Lung (tissue), 16 donors: Measurements from ENCODE around the gene GTF2I. TPM values are rescaled to one million over a fixed set of nuclear protein-coding genes. Genes with fewer than 3 reads are reported as not detected.

ENCODE experiments used
- ATAC-seq: fragments of 200-7000 bp; cut with Tn5 transposase; one replicate; pipeline ENCODE4 v1.9.1; 2020; ENCODE audit warnings: moderate number of reproducible peaks; ENCODE audit not compliant: insufficient read depth, low FRiP score
- DNase-seq, 3 donors: peaks; one replicate each; pipeline ENCODE4 v3.0.0-alpha.2; 2013 to 2017
- H3K27ac ChIP-seq, 2 donors: one replicate each; pipeline ENCODE4 v1.5.1; 2013; ENCODE audit warnings: mild to moderate bottlenecking in 2 of 2, moderate library complexity in 2 of 2, control low read depth in 1 of 2, inconsistent platforms in 1 of 2, low read depth in 1 of 2, low read length in 1 of 2
- H3K27me3 ChIP-seq, 3 donors: one replicate each; pipeline ENCODE4 v1.5.1; 2013; ENCODE audit warnings: low read length in 2 of 3; ENCODE audit not compliant: control insufficient read depth in 3 of 3, insufficient read depth in 3 of 3
- H3K36me3 ChIP-seq, 4 donors: one replicate each; pipeline ENCODE4 v1.5.1; 2013; ENCODE audit warnings: low read length in 4 of 4, mild to moderate bottlenecking in 1 of 4, moderate library complexity in 1 of 4; ENCODE audit not compliant: control insufficient read depth in 4 of 4, insufficient read depth in 4 of 4
- H3K4me1 ChIP-seq, 5 donors: one replicate each; pipeline ENCODE4 v1.5.1; 2013; ENCODE audit warnings: low read length in 5 of 5, mild to moderate bottlenecking in 2 of 5, moderate library complexity in 1 of 5; ENCODE audit not compliant: control insufficient read depth in 5 of 5, insufficient read depth in 5 of 5
- H3K4me3 ChIP-seq: one replicate; pipeline ENCODE4 v1.5.1; 2013; ENCODE audit warnings: mild to moderate bottlenecking, control low read depth, moderate library complexity
- H3K9ac ChIP-seq, 2 donors: one replicate each; pipeline ENCODE4 v1.5.1; 2013; ENCODE audit warnings: low read length in 2 of 2, control low read depth in 1 of 2; ENCODE audit not compliant: insufficient read depth in 1 of 2
- H3K9me3 ChIP-seq, 4 donors: one replicate each; pipeline ENCODE4 v1.5.1; 2013; ENCODE audit warnings: low read length in 3 of 4, mild to moderate bottlenecking in 1 of 4, moderate library complexity in 1 of 4; ENCODE audit not compliant: control insufficient read depth in 4 of 4, insufficient read depth in 3 of 4
- CTCF ChIP-seq: IDR thresholded peaks from 2 replicates; pipeline ENCODE4 v1.5.1; 2012; ENCODE audit warnings: mild to moderate bottlenecking; ENCODE audit errors: control extremely low read depth, extremely low read depth
- WGBS, 2 donors: extraction: QIAGEN DNeasy Blood & Tissue Kit; methylation state at CpG; one replicate each; pipeline ENCODE4 v1.1.7; 2013; 5-methylcytosine and 5-hydroxymethylcytosine counted together
- long read RNA-seq, 5 donors: transcript quantifications; one replicate each; lab custom pipeline, GENCODE V29; 2026
- polyA plus RNA-seq, 2 donors: library from polyadenylated mRNA; stranded (reverse); fragments of 200-250 nt; gene quantifications; one replicate each; pipeline ENCODE4 v1.2.1, GENCODE V29; 2013
- total RNA-seq, 2 donors: library from RNA; depleted of rRNA in 1 of 2; stranded (reverse); fragments of >200 nt in 1 of 2; gene quantifications; one replicate each; pipeline ENCODE4 v1.2.1, GENCODE V29; 2014 to 2021
- donor health status: control.
- donor health status: control.
- donor health status: Bipolar disorder and iron deficiency.
- donor health status: healthy.
- donor health status: DM: yes; HTN: yes; CAD: no.

Gene GTF2I
- total RNA-seq (100 to 1,000 TPM; 224 to 353 TPM), polyA plus RNA-seq (10 to 100 TPM; 27.7 to 53.3 TPM)
- long read RNA-seq, donor 1, full-length matches to known transcripts = 34 of 40 reads
- long read RNA-seq, donor 1, partial matches to known transcripts = 6 of 40 reads
- long read RNA-seq, donor 1, other reads (novel, unspliced or antisense) = 0 of 40 reads
- long read RNA-seq, donor 2, full-length matches to known transcripts = 11 of 55 reads
- long read RNA-seq, donor 2, partial matches to known transcripts = 44 of 55 reads
- long read RNA-seq, donor 2, other reads (novel, unspliced or antisense) = 0 of 55 reads
- long read RNA-seq, donor 3, full-length matches to known transcripts = 15 of 15 reads
- long read RNA-seq, donor 3, partial matches to known transcripts = 0 of 15 reads
- long read RNA-seq, donor 3, other reads (novel, unspliced or antisense) = 0 of 15 reads
- long read RNA-seq, donor 4, transcript GTF2I-203 (10 exons, 979 nt) = major isoform, 7 of 35 reads
- long read RNA-seq, donor 4, partial matches to known transcripts = 26 of 35 reads
- long read RNA-seq, donor 4, other reads (novel, unspliced or antisense) = 0 of 35 reads
- long read RNA-seq, donor 5, full-length matches to known transcripts = 29 of 101 reads
- long read RNA-seq, donor 5, partial matches to known transcripts = 72 of 101 reads
- long read RNA-seq, donor 5, other reads (novel, unspliced or antisense) = 0 of 101 reads

- 1% methylated on average over 34 to 56 of the region's 56 CpGs for WGBS, 2 donors
- peak; percentile 0 for ATAC-seq
- peak within 1 kb of the TSS; percentile 99 to 100 for H3K27ac ChIP-seq
- peaks cover 8 to 47% (median 17%) of the 10 kb centered on the region in 5 donors for H3K4me1 ChIP-seq
- H3K9me3 ChIP-seq = no peaks in the 10 kb centered on the region
- no peak for TF ChIP-seq CTCF
- DNase-seq = no peak
- H3K36me3 ChIP-seq = peaks cover 0 to 4% (median 0%) of the 10 kb centered on the region in 4 donors
- H3K9ac ChIP-seq = peak within 1 kb of the TSS; percentile 68 to 85
- H3K27me3 ChIP-seq = no peaks in the 10 kb centered on the region
- H3K4me3 ChIP-seq = peak within 1 kb of the TSS; percentile 92
Observed at GRCh38 chr7:74657692-74658177, at the start of gene GTF2I. TSS of gene GTF2I (plus strand) at chr7:74657718. CDS start at chr7:74689129, 31,411 bp downstream.

- Histone ChIP-seq H3K27me3 (no peaks in the 10 kb centered on the region), H3K9ac (no peak overlapping the region), H3K27ac (peak overlapping the region in 1 of 2 donors; percentile 84), H3K9me3 (no peaks in the 10 kb centered on the region), H3K4me3 (no peak overlapping the region), H3K36me3 (no peaks in the 10 kb centered on the region), H3K4me1 (peaks cover 0 to 13% (median 7%) of the 10 kb centered on the region in 5 donors)
- no peak for TF ChIP-seq CTCF
- DNase-seq (peak; percentile 29 to 56 (median 52)), ATAC-seq (no peak)
- 54 to 55% methylated on average over 11 of the region's 11 CpGs for WGBS, 2 donors
Observed at GRCh38 chr7:74612015-74612829, 45.3 kb upstream of the GTF2I start.

GRCh38 chr7:74615933-74616780 is 41.4 kb upstream of the GTF2I start:
- TF ChIP-seq CTCF = no peak
- 92 to 93% methylated on average over 13 of the region's 13 CpGs for WGBS, 2 donors
- H3K9ac ChIP-seq = no peak overlapping the region
- DNase-seq = no peak
- H3K4me3 ChIP-seq = no peak overlapping the region
- H3K27me3 ChIP-seq = no peaks in the 10 kb centered on the region
- peaks cover 0 to 14% (median 7%) of the 10 kb centered on the region in 5 donors for H3K4me1 ChIP-seq
- no peak overlapping the region for H3K27ac ChIP-seq
- H3K36me3 ChIP-seq = no peaks in the 10 kb centered on the region
- H3K9me3 ChIP-seq = no peaks in the 10 kb centered on the region
- ATAC-seq = no peak
